OCI-LY7 (cell line): ENCODE results near the gene CSF1. TPM values are rescaled to one million over a fixed set of nuclear protein-coding genes. Genes with fewer than 3 reads are reported as not detected.
A peak's percentile ranks its signal among the peaks of the same experiment; 100 is the strongest.

ENCODE experiments used
- BruUV-seq: library from RNA; stranded (reverse); fragments of 400-500 nt; replicated peaks from 2 replicates; lab custom pipeline; 2021; lab: Mats Ljungman, UMichigan
- CTCF ChIA-PET: fragments of 300-600 bp; sonication (Branson Sonifier 250); formaldehyde crosslinking; loops from one replicate; lab custom pipeline; 2022; ENCODE audit warnings: antibody characterized with exemption; ENCODE audit not compliant: unreplicated experiment; lab: Charles Lee
- POLR2A ChIA-PET: fragments of 300-600 bp; sonication (Branson Sonifier 250); formaldehyde crosslinking; loops from one replicate; lab custom pipeline; 2022; ENCODE audit warnings: antibody characterized with exemption; lab: Charles Lee
- DNase-seq: peaks from one replicate; pipeline ENCODE4 v3.0.0-alpha.2; 2015; ENCODE audit warnings: low spot score
- H2AFZ ChIP-seq: fragments of 200-600 bp; sonication (generic), shearing (Covaris generic); 2 replicates; pipeline ENCODE4 v1.6.1; 2014; ENCODE audit warnings: mild to moderate bottlenecking, antibody characterized with exemption, low read length, moderate library complexity
- H3K27ac ChIP-seq: fragments of 200-600 bp; sonication (generic); 2 replicates; pipeline ENCODE4 v1.5.1; 2014; ENCODE audit warnings: mixed run types, low read depth, mild to moderate bottlenecking, moderate library complexity, low read length, inconsistent platforms; ENCODE audit not compliant: poor library complexity, severe bottlenecking
- H3K36me3 ChIP-seq: fragments of 200-600 bp; sonication (generic); 2 replicates; pipeline ENCODE4 v1.6.1; 2014; ENCODE audit warnings: mild to moderate bottlenecking, antibody characterized with exemption, low read length, moderate library complexity, mixed read lengths; ENCODE audit not compliant: insufficient read depth
- H3K4me1 ChIP-seq: fragments of 200-600 bp; sonication (generic); 2 replicates; pipeline ENCODE4 v1.5.1; 2014; ENCODE audit warnings: mild to moderate bottlenecking, low read length; ENCODE audit not compliant: insufficient read depth, poor library complexity, severe bottlenecking
- H3K4me2 ChIP-seq: fragments of 200-600 bp; sonication (generic); 2 replicates; pipeline ENCODE4 v1.6.1; 2014; ENCODE audit warnings: mild to moderate bottlenecking, low read length
- H3K4me3 ChIP-seq: fragments of 200-600 bp; sonication (generic); 2 replicates; pipeline ENCODE4 v1.5.1; 2014; ENCODE audit warnings: mild to moderate bottlenecking, low read depth, low read length; ENCODE audit not compliant: poor library complexity, severe bottlenecking
- H3K79me2 ChIP-seq: fragments of 200-600 bp; sonication (generic); 2 replicates; pipeline ENCODE4 v1.6.1; 2016; ENCODE audit warnings: low read depth, mild to moderate bottlenecking, low read length, moderate library complexity, mixed read lengths; ENCODE audit not compliant: insufficient read depth
- H3K9me2 ChIP-seq: fragments of 200-600 bp; sonication (generic); 2 replicates; pipeline ENCODE4 v1.6.1; 2016; ENCODE audit warnings: mild to moderate bottlenecking, low read length, mixed read lengths; ENCODE audit not compliant: insufficient read depth
- H3K9me3 ChIP-seq: fragments of 200-600 bp; sonication (generic); 2 replicates; pipeline ENCODE4 v1.6.1; 2014; ENCODE audit warnings: mild to moderate bottlenecking, mixed run types, low read length, mixed read lengths
- H4K20me1 ChIP-seq: fragments of 200-600 bp; sonication (generic); 2 replicates; pipeline ENCODE4 v1.6.1; 2014; ENCODE audit warnings: mild to moderate bottlenecking, antibody characterized with exemption, low read length, moderate library complexity, mixed read lengths; ENCODE audit not compliant: insufficient read depth
- EZH2phosphoT487 ChIP-seq: fragments of 200-600 bp; sonication (generic); IDR thresholded peaks from 2 replicates; pipeline ENCODE4 v1.6.1; 2018; ENCODE audit warnings: low read depth, borderline replicate concordance, mild to moderate bottlenecking, mixed run types, antibody characterized with exemption, low read length, moderate library complexity, mixed read lengths
- intact Hi-C: fragments of 100-400 bp; cut with micrococcal nuclease; formaldehyde crosslinking; loops from one replicate; pipeline ENCODE4 v1.10.0; 2022; ENCODE audit not compliant: unreplicated experiment
- total RNA-seq, 2 experiments: library from RNA; depleted of rRNA in 1 of 2; stranded (reverse); fragments of >200 nt in 1 of 2; shearing (Covaris generic) in 1 of 2; gene quantifications; 2 replicates each; pipeline ENCODE4 v1.2.3, GENCODE V29; 2014 to 2022
- TF ChIP-seq, protein P1 (sequence below): fragments of 200-600 bp; sonication (generic); conservative IDR thresholded peaks from 2 replicates; pipeline ENCODE4 v1.5.1; 2014; ENCODE audit warnings: mild to moderate bottlenecking, antibody characterized with exemption, low read length, moderate library complexity, mixed read lengths

CSF1 gene
- total RNA-seq, 2 experiments from 2014 or later: not detected

DNA sequence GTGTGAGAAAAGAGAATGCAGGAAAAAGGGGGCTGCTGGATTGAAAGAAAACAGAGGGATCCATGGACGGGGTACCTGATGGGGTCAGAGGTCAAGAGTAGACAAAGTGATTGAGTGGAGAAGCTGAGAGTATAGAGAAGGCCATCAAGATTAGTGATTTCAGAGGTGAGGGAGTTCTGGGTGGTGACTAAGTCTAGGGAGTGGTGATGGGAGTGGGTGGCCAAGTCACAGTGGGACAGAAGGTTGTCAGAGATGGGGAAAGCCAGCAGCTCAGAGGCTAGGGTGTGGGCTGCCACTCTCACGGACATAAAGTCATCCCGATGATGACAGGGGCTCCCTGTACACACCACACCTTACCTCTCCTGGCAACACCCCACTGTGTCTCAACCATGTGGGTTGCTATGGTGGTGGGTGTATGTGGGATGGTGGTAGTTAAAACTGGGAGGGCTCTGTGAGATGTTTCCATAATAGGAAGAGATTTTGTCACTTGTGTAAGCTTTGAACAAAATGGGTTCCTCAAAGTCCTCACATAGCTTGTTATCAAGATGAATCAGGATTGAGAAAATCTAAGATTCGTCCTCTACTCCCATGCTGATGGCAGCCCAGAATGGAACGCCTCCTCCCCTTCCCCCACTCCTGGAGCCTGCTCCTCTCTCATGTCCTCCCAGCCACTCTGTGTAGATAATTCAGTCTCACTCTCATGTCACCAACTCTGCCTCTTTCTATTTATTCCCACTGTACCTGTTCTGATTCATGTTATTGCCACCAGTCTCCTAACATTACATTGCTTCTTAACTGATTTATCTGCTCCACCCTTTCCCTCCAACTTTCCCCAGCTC is 20.3 kb upstream of the CSF1 start:
- no TSS peak for BruUV-seq
- ChIA-PET POLR2A (interaction anchor here (0.5 kb wide), 1 partner anchor 132 kb away, joined by 3 read pairs; no protein-coding TSS in a partner anchor), CTCF (no interaction called here)
- no peak for DNase-seq
- H2AFZ ChIP-seq: no peak overlapping the region
- no peaks in the 10 kb centered on the region for H3K9me2 ChIP-seq
- H3K36me3 ChIP-seq: no peaks in the 10 kb centered on the region
- H3K27ac ChIP-seq: no peak overlapping the region
- H3K9me3 ChIP-seq: no peaks in the 10 kb centered on the region
- H3K4me2 ChIP-seq: no peak overlapping the region
- intact Hi-C loops: no loop called here
- no peak for TF ChIP-seq EZH2phosphoT487
- TF ChIP-seq, protein P1, sequence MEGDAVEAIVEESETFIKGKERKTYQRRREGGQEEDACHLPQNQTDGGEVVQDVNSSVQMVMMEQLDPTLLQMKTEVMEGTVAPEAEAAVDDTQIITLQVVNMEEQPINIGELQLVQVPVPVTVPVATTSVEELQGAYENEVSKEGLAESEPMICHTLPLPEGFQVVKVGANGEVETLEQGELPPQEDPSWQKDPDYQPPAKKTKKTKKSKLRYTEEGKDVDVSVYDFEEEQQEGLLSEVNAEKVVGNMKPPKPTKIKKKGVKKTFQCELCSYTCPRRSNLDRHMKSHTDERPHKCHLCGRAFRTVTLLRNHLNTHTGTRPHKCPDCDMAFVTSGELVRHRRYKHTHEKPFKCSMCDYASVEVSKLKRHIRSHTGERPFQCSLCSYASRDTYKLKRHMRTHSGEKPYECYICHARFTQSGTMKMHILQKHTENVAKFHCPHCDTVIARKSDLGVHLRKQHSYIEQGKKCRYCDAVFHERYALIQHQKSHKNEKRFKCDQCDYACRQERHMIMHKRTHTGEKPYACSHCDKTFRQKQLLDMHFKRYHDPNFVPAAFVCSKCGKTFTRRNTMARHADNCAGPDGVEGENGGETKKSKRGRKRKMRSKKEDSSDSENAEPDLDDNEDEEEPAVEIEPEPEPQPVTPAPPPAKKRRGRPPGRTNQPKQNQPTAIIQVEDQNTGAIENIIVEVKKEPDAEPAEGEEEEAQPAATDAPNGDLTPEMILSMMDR: no peak
- H3K4me3 ChIP-seq: no peak overlapping the region
- peaks cover 18% of the 10 kb centered on the region for H3K4me1 ChIP-seq
- H3K79me2 ChIP-seq: no peaks in the 10 kb centered on the region
- no peaks in the 10 kb centered on the region for H4K20me1 ChIP-seq

DNA sequence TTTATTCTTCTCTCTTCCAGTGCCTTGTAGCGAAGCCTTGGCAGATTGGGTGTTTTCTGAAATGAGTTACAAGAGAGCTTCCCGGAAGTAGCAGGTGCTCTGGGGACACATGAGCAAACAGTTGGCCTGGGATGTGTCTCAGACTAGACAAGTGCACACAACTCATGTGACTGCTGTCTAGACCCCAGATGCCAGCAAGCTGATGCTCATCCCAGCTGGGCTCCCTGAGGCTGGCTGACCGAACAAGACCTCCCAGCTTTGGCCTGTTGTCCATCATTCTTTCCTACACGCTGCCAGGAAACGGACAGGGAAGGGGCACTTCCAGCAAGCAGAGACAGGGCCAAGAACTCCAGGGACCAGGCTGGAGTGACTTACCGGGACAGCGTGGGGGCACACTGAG is 18.7 kb upstream of the CSF1 start:
- no TSS peak for BruUV-seq
- no peaks in the 10 kb centered on the region for H3K9me2 ChIP-seq
- POLR2A ChIA-PET: interaction anchor here (0.6 kb wide), 1 partner anchor 44 kb away, joined by 3 read pairs; no protein-coding TSS in a partner anchor
- H3K9me3 ChIP-seq: no peaks in the 10 kb centered on the region
- no peak overlapping the region for H3K27ac ChIP-seq
- DNase-seq: peak; percentile 55
- no peaks in the 10 kb centered on the region for H4K20me1 ChIP-seq
- intact Hi-C loops: no loop called here
- TF ChIP-seq EZH2phosphoT487: no peak
- TF ChIP-seq, protein P1: no peak
- H3K36me3 ChIP-seq: no peaks in the 10 kb centered on the region
- CTCF ChIA-PET: no interaction called here
- H3K79me2 ChIP-seq: no peaks in the 10 kb centered on the region
- H3K4me3 ChIP-seq: no peak overlapping the region
- H2AFZ ChIP-seq: no peak overlapping the region
- H3K4me1 ChIP-seq: peaks cover 11% of the 10 kb centered on the region
- H3K4me2 ChIP-seq: no peak overlapping the region
